ENCODE measurements around the gene DAPP1.
"Not testable (repeated sequence)": the region's sequence is repeated elsewhere in the genome, so short reads cannot be mapped to it uniquely, and the experiment has no call there.

DAPP1 gene

GRCh38 chr4:99824070-99824599 lies 7.5 kb downstream of the DAPP1 start:
- DNase-seq (ENCODE audit: low spot score), result no peak

- no peak for DNase-seq (ENCODE audit: low spot score)
Measured at GRCh38 chr4:99825272-99825671, 8.6 kb downstream of the DAPP1 start.

GRCh38 chr4:99826016-99826415 lies 9.4 kb downstream of the DAPP1 start:
- no peak for DNase-seq (ENCODE audit: low spot score)

- DNase-seq (ENCODE audit: low spot score), result no peak
Measured at GRCh38 chr4:99827454-99827853, 10.8 kb downstream of the DAPP1 start.

GRCh38 chr4:99827857-99828256 lies 11.2 kb downstream of the DAPP1 start:
- DNase-seq (ENCODE audit: low spot score), result no peak

GRCh38 chr4:99828477-99828876 lies 11.8 kb downstream of the DAPP1 start:
- DNase-seq (ENCODE audit: low spot score), result no peak

GRCh38 chr4:99830051-99830450 lies 13.4 kb downstream of the DAPP1 start:
- DNase-seq (ENCODE audit: low spot score), result not testable (repeated sequence)

GRCh38 chr4:99832321-99832720 lies 15.7 kb downstream of the DAPP1 start:
- no peak for DNase-seq (ENCODE audit: low spot score)

GRCh38 chr4:99832758-99833157 lies 16.1 kb downstream of the DAPP1 start:
- DNase-seq (ENCODE audit: low spot score), result no peak

GRCh38 chr4:99833756-99834155 lies 17.1 kb downstream of the DAPP1 start:
- DNase-seq (ENCODE audit: low spot score), result no peak

GRCh38 chr4:99834569-99834968 lies 17.9 kb downstream of the DAPP1 start:
- no peak for DNase-seq (ENCODE audit: low spot score)

- no peak for DNase-seq (ENCODE audit: low spot score)
Measured at GRCh38 chr4:99835942-99836341, 19.3 kb downstream of the DAPP1 start.

- DNase-seq (ENCODE audit: low spot score), result no peak
Measured at GRCh38 chr4:99838927-99839326, 22.3 kb downstream of the DAPP1 start.

GRCh38 chr4:99841129-99841528 lies 24.5 kb downstream of the DAPP1 start:
- DNase-seq (ENCODE audit: low spot score), result no peak

GRCh38 chr4:99843413-99843812 lies 26.8 kb downstream of the DAPP1 start:
- DNase-seq (ENCODE audit: low spot score), result no peak

GRCh38 chr4:99844048-99844447 lies 27.4 kb downstream of the DAPP1 start:
- no peak for DNase-seq (ENCODE audit: low spot score)

- no peak for DNase-seq (ENCODE audit: low spot score)
Measured at GRCh38 chr4:99845179-99845578, 28.6 kb downstream of the DAPP1 start.

- no peak for DNase-seq (ENCODE audit: low spot score)
Measured at GRCh38 chr4:99845708-99846469, 29.3 kb downstream of the DAPP1 start.

GRCh38 chr4:99846891-99847290 lies 30.3 kb downstream of the DAPP1 start:
- DNase-seq (ENCODE audit: low spot score), result no peak

- DNase-seq (ENCODE audit: low spot score), result no peak
Measured at GRCh38 chr4:99847362-99847976, 30.8 kb downstream of the DAPP1 start.

GRCh38 chr4:99848591-99849001 lies 32.0 kb downstream of the DAPP1 start:
- no peak for DNase-seq (ENCODE audit: low spot score)

GRCh38 chr4:99852199-99852749 lies 35.6 kb downstream of the DAPP1 start:
- no peak for DNase-seq (ENCODE audit: low spot score)

- DNase-seq (ENCODE audit: low spot score), result no peak
Measured at GRCh38 chr4:99853190-99853589, 36.6 kb downstream of the DAPP1 start.
